Spleen (tissue), 7 donors: ENCODE data around the gene DENND1A.

Experiments used
- CTCF ChIP-seq, 11 experiments: fragments of 200-600 bp in 7 of 11; fragments of 450-650 bp in 4 of 11; sonication (generic) in 4 of 11; IDR thresholded peaks in 8 of 11; conservative IDR thresholded peaks in 3 of 11; 1 replicate in 7 of 11; 2 replicates in 4 of 11; pipeline versions ENCODE4 v1.4.0 to v1.8.0; 2016 to 2021; ENCODE audit warnings: antibody characterized with exemption in 11 of 11, inconsistent platforms in 4 of 11, mild to moderate bottlenecking in 1 of 11
- POLR2A ChIP-seq, 3 donors: fragments of 450-650 bp; IDR thresholded peaks; one replicate each; pipeline ENCODE4 v1.5.1; 2017; ENCODE audit warnings: antibody characterized with exemption in 3 of 3, mild to moderate bottlenecking in 1 of 3
- POLR2AphosphoS5 ChIP-seq, 3 donors: sonication (generic); formaldehyde crosslinking; IDR thresholded peaks; one replicate each; pipeline ENCODE4 v1.5.1; 2017; ENCODE audit warnings: antibody characterized with exemption in 3 of 3
- donor health status: DM: no; HTN: no; CAD: no; lungs with moderate emphysema.
- donor health status: DM: no; HTN: no; CAD: no.
- donor health status: DM: no; HTN: no; CAD: no.

GRCh38 chr9:123715258-123715657 lies 214.7 kb downstream of the DENND1A start:
- TF ChIP-seq CTCF (IDR thresholded peaks at IDR 0.05 in 8 of 11, conservative IDR thresholded peaks at IDR 0.05 in 3 of 11) (no peak), POLR2A (IDR thresholded peaks at IDR 0.05) (no peak), POLR2AphosphoS5 (IDR thresholded peaks at IDR 0.05) (no peak)
